Cardiac fibroblast (primary cell): ENCODE measurements around the gene USP35.

Experiments
- DNase-seq, 2 donors: peaks; one replicate each; pipeline versions ENCODE4 v3.0.0 to v3.0.0-alpha.2; 2010; ENCODE audit warnings: low read depth in 2 of 2
- H3K4me3 ChIP-seq, 2 donors: replicated peaks in 1 of 2; 1 replicate in 1 of 2; 2 replicates in 1 of 2; pipeline ENCODE4 v1.5.1; 2011; ENCODE audit warnings: low read depth in 2 of 2, low read length in 2 of 2, mild to moderate bottlenecking in 2 of 2, moderate library complexity in 1 of 2
- CTCF ChIP-seq: IDR thresholded peaks from one replicate; pipeline ENCODE4 v1.5.1; 2011; ENCODE audit warnings: low read depth, mild to moderate bottlenecking, low read length, inconsistent platforms

Gene USP35

GRCh38 chr11:78213526-78214330, 25.0 kb downstream of the USP35 start:
- TF ChIP-seq CTCF, result no peak
- DNase-seq, result no peak
- H3K4me3 ChIP-seq, result no peak overlapping the region

GRCh38 chr11:78214331-78215194, 25.8 kb downstream of the USP35 start:
- TF ChIP-seq CTCF, result no peak
- H3K4me3 ChIP-seq, result no peak overlapping the region
- DNase-seq, result no peak

- no peak for TF ChIP-seq CTCF
- no peak for DNase-seq
These were observed 27.3 kb downstream of the USP35 start for GRCh38 chr11:78216021-78216420.

GRCh38 chr11:78216571-78217287, 28.0 kb downstream of the USP35 start:
- no peak overlapping the region for H3K4me3 ChIP-seq
- peak in 1 of 2 donors; percentile 25 for DNase-seq
- TF ChIP-seq CTCF, result no peak

More at GRCh38 chr11:78216021-78216420, 27.3 kb downstream of the USP35 start:
- no peak overlapping the region for H3K4me3 ChIP-seq

GRCh38 chr11:78217650-78218541, 29.2 kb downstream of the USP35 start:
- TF ChIP-seq CTCF, result no peak

More at GRCh38 chr11:78217650-78218541, 29.2 kb downstream of the USP35 start:
- H3K4me3 ChIP-seq, result no peak overlapping the region
- no peak for DNase-seq
